ENCODE results near the gene B9D1.

Gene B9D1

DNA sequence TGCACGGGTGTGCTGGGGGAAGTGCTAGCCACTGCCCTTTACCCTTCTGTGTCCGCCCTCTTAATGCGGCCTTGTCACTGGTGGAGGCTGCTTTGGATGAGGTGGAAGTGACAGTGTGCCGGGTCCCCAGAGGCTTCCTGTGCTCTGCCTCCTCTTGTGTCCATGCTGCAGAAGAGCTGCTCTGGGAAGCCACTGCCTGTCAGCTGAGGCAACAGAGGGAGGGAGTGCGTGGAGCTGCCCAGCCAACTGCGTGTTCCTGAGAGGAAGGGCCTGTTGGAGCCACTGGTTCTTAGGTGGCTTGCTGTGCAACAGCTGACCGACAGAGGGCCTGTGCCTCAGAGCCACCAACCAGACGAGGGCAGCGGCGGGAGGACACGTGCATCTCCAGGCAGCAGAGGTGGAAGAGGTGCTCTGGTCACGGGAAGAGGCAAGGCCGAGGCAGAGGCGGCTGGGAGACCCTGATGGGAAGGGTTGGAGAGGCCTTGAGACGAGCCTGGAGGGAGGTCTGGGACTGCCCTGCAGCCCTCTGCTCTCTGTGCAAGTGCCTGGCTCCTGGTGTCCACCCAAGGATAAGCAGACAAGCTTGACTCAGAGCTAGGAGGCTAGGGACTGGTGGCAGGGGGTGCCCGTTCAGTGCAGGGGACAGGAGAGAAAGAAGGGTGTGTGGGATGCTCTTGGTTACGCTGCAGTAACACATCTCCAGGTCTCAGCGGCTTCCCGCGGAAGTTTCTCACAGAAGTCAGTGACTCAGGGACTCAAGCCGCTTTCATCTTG is 25.4 kb downstream of the B9D1 start:
- DNase-seq: no peak

- no peak for DNase-seq
Measured at GRCh38 chr17:19335951-19336631, 26.4 kb downstream of the B9D1 start.

- DNase-seq: no peak
Measured at GRCh38 chr17:19334331-19334730, 28.2 kb downstream of the B9D1 start.

- DNase-seq: no peak
Measured at GRCh38 chr17:19333736-19334290, 28.7 kb downstream of the B9D1 start.

DNA sequence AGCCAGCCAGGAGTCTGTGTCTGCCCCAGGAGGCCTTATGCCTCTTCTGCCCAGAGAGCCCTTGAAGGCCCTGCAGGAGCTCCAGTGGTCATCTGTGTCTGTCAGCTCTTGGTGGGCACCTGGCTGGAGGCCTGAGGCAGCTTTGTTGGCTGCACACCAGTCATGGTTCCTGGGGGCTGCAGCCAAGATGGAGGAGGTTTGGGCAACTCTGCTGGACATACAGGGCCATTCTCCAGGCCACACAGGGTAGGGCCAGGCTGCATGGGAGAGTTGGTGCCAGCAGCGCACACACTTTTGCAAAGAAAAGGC is 29.4 kb downstream of the B9D1 start:
- no peak for DNase-seq

DNA sequence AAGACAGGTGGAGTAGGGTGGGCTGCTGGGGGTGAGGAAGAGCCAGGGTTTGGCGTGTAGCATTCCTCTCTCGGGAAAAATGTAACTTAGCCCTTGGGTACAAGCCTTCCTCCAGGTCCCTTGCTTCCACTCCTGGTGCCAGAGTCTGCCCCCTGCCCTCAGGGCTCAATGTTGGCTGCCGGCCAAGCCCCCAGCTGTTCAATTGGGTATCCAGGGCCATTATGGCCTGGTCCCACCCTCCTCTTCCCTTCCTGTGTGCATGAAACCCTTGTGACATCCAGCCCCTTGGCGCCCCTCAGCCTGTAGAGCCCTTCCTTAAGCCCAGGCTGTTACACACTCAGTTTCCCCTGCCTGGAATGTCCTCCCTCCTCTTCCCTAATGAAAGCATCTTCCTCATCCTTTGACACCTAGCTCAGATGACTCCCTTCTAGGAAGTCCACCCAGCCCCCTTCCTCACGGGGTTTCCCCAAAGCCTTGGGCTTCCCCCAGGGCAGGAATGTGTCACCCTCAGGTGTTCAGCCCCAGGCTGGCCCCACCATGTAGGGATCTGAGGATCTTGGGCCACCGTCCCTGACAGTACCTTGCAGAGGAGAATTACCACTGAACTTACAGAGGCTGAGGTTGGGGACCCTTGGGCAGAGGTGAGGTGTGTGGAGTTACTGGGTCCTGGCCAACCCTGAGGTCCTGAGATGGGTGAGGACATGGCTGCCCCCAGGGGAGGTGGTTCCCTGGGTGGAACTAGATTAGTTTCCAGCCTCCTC is 30.0 kb downstream of the B9D1 start:
- DNase-seq: no peak

- DNase-seq: no peak
Measured at GRCh38 chr17:19331543-19332245, 30.8 kb downstream of the B9D1 start.

- no peak for DNase-seq
Measured at GRCh38 chr17:19331134-19331533, 31.4 kb downstream of the B9D1 start.

- no peak for DNase-seq
Measured at GRCh38 chr17:19330271-19330670, 32.3 kb downstream of the B9D1 start.

DNA sequence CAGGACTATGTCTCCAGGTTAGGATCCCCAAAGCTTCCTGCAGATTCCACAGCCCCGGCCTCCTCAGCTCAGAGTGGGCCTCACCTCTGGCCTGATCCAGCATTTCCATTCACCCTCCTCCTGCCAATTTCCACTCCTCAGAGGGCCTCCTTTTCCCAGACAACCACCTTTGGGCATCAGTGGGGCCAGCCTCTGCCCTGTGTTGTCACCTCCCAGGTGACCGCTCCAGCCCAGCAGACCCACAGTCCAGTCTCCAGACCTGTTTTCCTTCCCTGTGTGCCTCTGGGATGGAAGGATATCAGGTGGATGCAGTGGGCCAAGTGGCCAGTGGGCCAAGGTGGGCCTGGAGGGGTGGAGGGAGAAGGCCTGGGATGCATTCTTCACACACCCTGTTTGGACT is 32.7 kb downstream of the B9D1 start:
- no peak for DNase-seq

GRCh38 chr17:19329136-19329535 is 33.4 kb downstream of the B9D1 start:
- DNase-seq: no peak

DNA sequence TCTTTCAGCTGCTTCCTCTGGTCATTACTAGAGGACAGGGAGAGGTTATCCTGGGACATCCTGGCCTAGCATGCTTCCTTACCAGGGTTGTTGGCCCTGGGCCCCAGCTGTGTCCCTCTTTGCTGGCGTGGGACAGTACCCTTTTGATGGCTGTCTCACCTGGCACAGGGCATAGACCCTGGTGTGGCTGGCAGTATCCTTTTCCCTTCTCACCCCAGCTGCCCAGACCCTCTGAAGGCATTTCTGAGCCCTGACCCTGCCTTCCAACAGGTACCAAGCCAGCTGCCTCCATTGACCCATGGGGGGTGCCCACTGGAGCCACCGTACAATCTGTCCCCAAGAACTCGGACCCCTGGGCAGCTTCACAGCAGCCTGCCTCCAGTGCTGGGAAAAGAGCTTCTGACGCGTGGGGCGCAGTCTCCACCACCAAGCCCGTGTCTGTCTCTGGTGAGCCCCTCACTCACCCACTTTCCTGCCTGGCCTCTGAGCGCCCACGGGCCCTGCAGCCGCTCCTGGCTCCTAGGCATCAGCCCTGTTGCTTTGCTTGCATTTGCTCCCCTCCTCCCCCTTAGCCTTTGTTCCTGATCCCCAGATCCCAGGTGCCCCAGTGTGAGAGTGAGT is 34.0 kb downstream of the B9D1 start:
- no peak for DNase-seq

- no peak for DNase-seq
Measured at GRCh38 chr17:19327031-19327783, 35.3 kb downstream of the B9D1 start.

- DNase-seq: no peak
Measured at GRCh38 chr17:19325542-19325941, 37.0 kb downstream of the B9D1 start.

DNA sequence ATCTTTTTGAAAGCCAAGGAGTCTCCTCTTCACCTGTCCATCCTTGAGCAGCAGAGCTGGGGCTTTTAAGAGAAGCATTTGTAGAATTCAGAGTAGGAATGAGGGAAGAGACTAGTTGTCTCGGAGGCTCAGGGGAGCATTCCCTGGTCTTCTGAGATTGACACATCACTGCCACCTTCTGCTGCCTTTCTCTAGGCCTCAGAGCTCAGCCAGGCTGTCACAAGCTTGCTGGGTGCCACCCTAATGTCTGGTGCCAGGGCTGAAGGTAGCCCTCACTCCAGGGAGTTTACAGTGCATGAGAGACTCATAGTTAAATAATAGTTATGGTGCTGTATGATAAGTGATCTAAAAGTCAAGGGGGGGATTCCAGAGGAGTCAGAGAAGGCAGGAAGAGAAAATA is 39.7 kb downstream of the B9D1 start:
- no peak for DNase-seq

DNA sequence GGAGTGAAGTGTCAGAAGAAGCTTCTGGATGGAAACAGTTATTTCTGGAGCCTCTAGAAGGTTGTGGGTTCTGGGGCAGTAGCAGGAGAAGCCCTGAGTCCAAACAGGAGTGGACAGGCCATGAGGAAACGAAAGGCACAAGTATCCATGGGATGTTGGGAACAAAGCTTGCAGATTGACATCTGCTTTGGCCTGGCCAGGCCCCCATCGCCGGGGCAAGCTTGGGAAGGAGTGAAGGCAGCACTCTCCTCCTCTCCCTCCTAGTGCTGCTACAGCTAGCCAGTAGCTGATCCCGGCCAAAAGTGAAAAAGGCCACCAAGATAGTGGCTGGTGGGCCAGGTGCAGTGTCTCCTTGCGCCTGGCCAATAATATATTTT is 40.4 kb downstream of the B9D1 start:
- DNase-seq: no peak

- DNase-seq: no peak
Measured at GRCh38 chr17:19321481-19322128, 40.9 kb downstream of the B9D1 start.

- no peak for DNase-seq
Measured at GRCh38 chr17:19320876-19321275, 41.6 kb downstream of the B9D1 start.

DNA sequence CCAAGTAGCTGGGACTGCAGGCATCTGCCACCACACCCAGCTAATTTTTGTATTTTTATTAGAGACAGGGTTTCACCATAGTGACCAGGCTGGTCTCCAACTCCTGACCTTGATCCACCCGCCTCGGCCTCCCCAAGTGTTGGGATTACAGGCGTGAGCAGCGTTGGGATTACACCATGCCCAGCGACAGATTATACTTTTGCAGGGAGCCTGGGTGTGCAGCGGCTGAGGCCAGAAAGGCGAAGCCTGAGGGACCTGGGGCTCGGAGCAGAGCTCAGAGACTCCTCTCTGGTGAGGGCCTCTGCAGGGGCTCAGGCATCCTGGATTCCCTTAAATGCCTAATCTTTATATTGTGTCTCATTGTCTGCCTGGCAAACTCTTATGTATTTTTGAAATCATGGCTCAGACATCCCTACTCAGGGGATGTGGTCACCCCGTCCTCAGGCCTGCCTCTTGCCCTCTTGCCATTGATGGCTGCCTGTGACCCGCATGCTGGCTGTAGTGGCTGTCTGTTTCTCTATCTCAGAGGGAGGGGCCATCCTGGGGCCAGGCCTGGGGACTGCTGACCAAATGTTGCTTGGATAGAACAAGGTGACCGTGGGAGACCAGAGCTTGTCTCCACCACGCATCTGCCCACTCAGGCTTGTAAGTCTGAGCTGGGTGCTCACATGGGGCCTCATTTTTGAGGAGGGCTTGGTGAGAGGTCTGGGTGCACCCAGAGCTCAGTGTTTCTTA is 42.6 kb downstream of the B9D1 start:
- DNase-seq: no peak

GRCh38 chr17:19318611-19319010 is 43.9 kb downstream of the B9D1 start:
- DNase-seq: no peak

Data from Kasumi-1 (cell line).